GM19351 (cell line): ENCODE results near the gene F13A1.
A peak's percentile ranks its signal among the peaks of the same experiment; 100 is the strongest.

Source experiments
- ATAC-seq: cut with Tn5 transposase; IDR thresholded peaks from one replicate; pipeline ENCODE4 v1.9.1; 2021; ENCODE audit warnings: mild to moderate bottlenecking, moderate library complexity; ENCODE audit not compliant: unreplicated experiment

Gene F13A1

GRCh38 chr6:6319952-6320811, at the start of gene F13A1:
Gene F13A1, minus strand, starts transcription at chr6:6320662. Its CDS starts 1,998 bp downstream, at chr6:6318664.
- no peak for ATAC-seq

GRCh38 chr6:6368684-6369052, 48.2 kb upstream of the F13A1 start:
- no peak for ATAC-seq

- ATAC-seq, result no peak
These were observed 47.7 kb upstream of the F13A1 start for GRCh38 chr6:6368040-6368683.

GRCh38 chr6:6366803-6367202, 46.3 kb upstream of the F13A1 start:
- ATAC-seq, result no peak

- no peak for ATAC-seq
These were observed 44.8 kb upstream of the F13A1 start for GRCh38 chr6:6365242-6365641.

- ATAC-seq, result no peak
These were observed 41.8 kb upstream of the F13A1 start for GRCh38 chr6:6362056-6362840.

- ATAC-seq, result no peak
These were observed 37.1 kb upstream of the F13A1 start for GRCh38 chr6:6357530-6357929.

- no peak for ATAC-seq
These were observed 36.6 kb upstream of the F13A1 start for GRCh38 chr6:6357032-6357431.

- no peak for ATAC-seq
These were observed 32.3 kb upstream of the F13A1 start for GRCh38 chr6:6352772-6353171.

GRCh38 chr6:6351511-6352025, 31.1 kb upstream of the F13A1 start:
- no peak for ATAC-seq

GRCh38 chr6:6350696-6351095, 30.2 kb upstream of the F13A1 start:
- ATAC-seq, result no peak

GRCh38 chr6:6348256-6348655, 27.8 kb upstream of the F13A1 start:
- no peak for ATAC-seq

GRCh38 chr6:6346427-6347023, 26.1 kb upstream of the F13A1 start:
- no peak for ATAC-seq

- no peak for ATAC-seq
These were observed 13.0 kb upstream of the F13A1 start for GRCh38 chr6:6333501-6333900.

- ATAC-seq, result peak; percentile 30
These were observed 12.4 kb upstream of the F13A1 start for GRCh38 chr6:6332811-6333244.

GRCh38 chr6:6331946-6332601, 11.6 kb upstream of the F13A1 start:
- ATAC-seq, result peak; percentile 70

GRCh38 chr6:6331393-6331792, 10.9 kb upstream of the F13A1 start:
- ATAC-seq, result peak; percentile 65

GRCh38 chr6:6330407-6330806, 9.9 kb upstream of the F13A1 start:
- ATAC-seq, result no peak

GRCh38 chr6:6328451-6328850, 8.0 kb upstream of the F13A1 start:
- no peak for ATAC-seq

- ATAC-seq, result no peak
These were observed 2.9 kb upstream of the F13A1 start for GRCh38 chr6:6323352-6323751.
